HEK293 (cell line): ENCODE measurements around the gene LRRC2.

Experiments
- CTCF ChIA-PET: fragments of 350-600 bp; formaldehyde crosslinking; extraction: SDS; loops from one replicate; lab custom pipeline; 2021; ENCODE audit warnings: antibody characterized with exemption; lab: Yijun Ruan, JAX
- POLR2A ChIA-PET: fragments of 300-600 bp; formaldehyde crosslinking; extraction: SDS; loops from one replicate; lab custom pipeline; 2020; ENCODE audit warnings: antibody characterized with exemption, inconsistent platforms; lab: Yijun Ruan, JAX
- H3K27ac ChIP-seq: fragments of 200-500 bp; sonication (Bioruptor generic); 2 replicates; pipeline ENCODE4 v1.5.1; 2014; ENCODE audit warnings: low read depth, low read length, control low read depth, inconsistent platforms; ENCODE audit errors: extremely low read depth
- H3K36me3 ChIP-seq, 2 experiments: fragments of 200-500 bp in 1 of 2; sonication (Bioruptor generic) in 1 of 2; 1 replicate in 1 of 2; 2 replicates in 1 of 2; pipeline ENCODE4 v1.5.1; 2014 to 2017; ENCODE audit warnings: inconsistent platforms in 2 of 2, low read length in 2 of 2; ENCODE audit not compliant: control insufficient read depth in 2 of 2, insufficient read depth in 1 of 2
- H3K4me1 ChIP-seq: fragments of 200-500 bp; sonication (Bioruptor generic); 2 replicates; pipeline ENCODE4 v1.5.1; 2014; ENCODE audit warnings: mild to moderate bottlenecking, low read length, inconsistent platforms; ENCODE audit not compliant: control insufficient read depth, insufficient read depth
- H3K4me3 ChIP-seq: 2 replicates; pipeline ENCODE4 v1.5.1; 2011; ENCODE audit warnings: low read depth, mild to moderate bottlenecking, control low read depth, low read length, moderate library complexity
- H3K9me3 ChIP-seq: fragments of 200-500 bp; sonication (Bioruptor generic); 2 replicates; pipeline ENCODE4 v1.5.1; 2014; ENCODE audit warnings: low read depth, low read length, inconsistent platforms; ENCODE audit not compliant: control insufficient read depth, insufficient read depth
- FEZF1 ChIP-seq: fragments of 450-650 bp; formaldehyde crosslinking; IDR thresholded peaks from 2 replicates; pipeline ENCODE4 v1.5.1; 2016; ENCODE audit warnings: missing biosample characterization, missing genetic modification characterization
- IKZF3 ChIP-seq: fragments of 450-650 bp; IDR thresholded peaks from 2 replicates; pipeline ENCODE4 v1.5.0; 2018; ENCODE audit warnings: missing biosample characterization, mild to moderate bottlenecking, missing genetic modification characterization, moderate library complexity
- RBAK ChIP-seq: fragments of 450-650 bp; formaldehyde crosslinking; IDR thresholded peaks from 2 replicates; pipeline ENCODE4 v1.5.1; 2016; ENCODE audit warnings: missing biosample characterization, missing genetic modification characterization
- ZBTB20 ChIP-seq: fragments of 450-650 bp; formaldehyde crosslinking; IDR thresholded peaks from 2 replicates; pipeline ENCODE4 v1.5.1; 2016; ENCODE audit warnings: missing biosample characterization, missing genetic modification characterization
- ZFP3 ChIP-seq: fragments of 450-650 bp; formaldehyde crosslinking; IDR thresholded peaks from 2 replicates; pipeline ENCODE4 v1.5.1; 2016; ENCODE audit warnings: low read depth, missing biosample characterization, missing genetic modification characterization
- ZFP37 ChIP-seq: fragments of 450-650 bp; formaldehyde crosslinking; IDR thresholded peaks from 2 replicates; pipeline ENCODE4 v1.5.1; 2016; ENCODE audit warnings: missing biosample characterization, missing genetic modification characterization
- ZNF174 ChIP-seq: fragments of 450-650 bp; formaldehyde crosslinking; IDR thresholded peaks from 2 replicates; pipeline ENCODE4 v1.5.0; 2017; ENCODE audit warnings: missing biosample characterization, mild to moderate bottlenecking, missing genetic modification characterization
- ZNF202 ChIP-seq: fragments of 450-650 bp; formaldehyde crosslinking; IDR thresholded peaks from 2 replicates; pipeline ENCODE4 v1.5.1; 2016; ENCODE audit warnings: missing biosample characterization, missing genetic modification characterization, borderline replicate concordance
- ZNF23 ChIP-seq: fragments of 450-650 bp; formaldehyde crosslinking; IDR thresholded peaks from 2 replicates; pipeline ENCODE4 v1.5.1; 2016; ENCODE audit warnings: missing biosample characterization, missing genetic modification characterization, borderline replicate concordance
- ZNF274 ChIP-seq, 2 experiments: fragments of 200-500 bp in 1 of 2; fragments of 450-650 bp in 1 of 2; sonication (Bioruptor generic) in 1 of 2; formaldehyde crosslinking in 1 of 2; IDR thresholded peaks; 2 replicates each; pipeline versions ENCODE4 v1.5.1 to v1.6.1; 2014 to 2016; ENCODE audit warnings: borderline replicate concordance in 1 of 2, inconsistent platforms in 1 of 2, low read length in 1 of 2, missing biosample characterization in 1 of 2, missing genetic modification characterization in 1 of 2
- ZNF394 ChIP-seq: fragments of 450-650 bp; formaldehyde crosslinking; IDR thresholded peaks from 2 replicates; pipeline ENCODE4 v1.5.1; 2016; ENCODE audit warnings: missing biosample characterization, missing genetic modification characterization, mild to moderate bottlenecking, moderate library complexity, borderline replicate concordance
- ZNF571 ChIP-seq: fragments of 450-650 bp; formaldehyde crosslinking; IDR thresholded peaks from 2 replicates; pipeline ENCODE4 v1.5.0; 2017; ENCODE audit warnings: missing biosample characterization, missing genetic modification characterization
- ZNF610 ChIP-seq: fragments of 450-650 bp; formaldehyde crosslinking; IDR thresholded peaks from 2 replicates; pipeline ENCODE4 v1.5.1; 2016; ENCODE audit warnings: missing biosample characterization, missing genetic modification characterization, borderline replicate concordance
- ZNF677 ChIP-seq: fragments of 450-650 bp; IDR thresholded peaks from 2 replicates; pipeline ENCODE4 v1.5.0; 2018; ENCODE audit warnings: missing biosample characterization, mild to moderate bottlenecking, missing genetic modification characterization, moderate library complexity
- ZNF830 ChIP-seq: fragments of 450-650 bp; IDR thresholded peaks from 2 replicates; pipeline ENCODE4 v1.5.0; 2018; ENCODE audit warnings: missing biosample characterization, missing genetic modification characterization, low read depth, mild to moderate bottlenecking, moderate library complexity
- TF ChIP-seq, protein P1 (sequence below): fragments of 450-650 bp; formaldehyde crosslinking; IDR thresholded peaks from 2 replicates; pipeline ENCODE4 v1.5.1; 2016; ENCODE audit warnings: missing biosample characterization, missing genetic modification characterization, borderline replicate concordance
- TF ChIP-seq, protein P2 (sequence below): fragments of 450-650 bp; formaldehyde crosslinking; IDR thresholded peaks from 2 replicates; pipeline ENCODE4 v1.5.1; 2016; ENCODE audit warnings: missing biosample characterization, missing genetic modification characterization
- TF ChIP-seq, protein P3 (sequence below): fragments of 450-650 bp; formaldehyde crosslinking; IDR thresholded peaks from 2 replicates; pipeline ENCODE4 v1.5.1; 2016; ENCODE audit warnings: missing biosample characterization, missing genetic modification characterization, borderline replicate concordance
- TF ChIP-seq, protein P4 (sequence below): fragments of 450-650 bp; formaldehyde crosslinking; IDR thresholded peaks from 2 replicates; pipeline ENCODE4 v1.5.1; 2016; ENCODE audit warnings: missing biosample characterization, missing genetic modification characterization
- TF ChIP-seq, protein P5 (sequence below): fragments of 450-650 bp; IDR thresholded peaks from 2 replicates; pipeline ENCODE4 v1.5.1; 2018; ENCODE audit warnings: missing biosample characterization, mild to moderate bottlenecking, missing genetic modification characterization
- TF ChIP-seq, protein P6 (sequence below): fragments of 450-650 bp; formaldehyde crosslinking; IDR thresholded peaks from 2 replicates; pipeline ENCODE4; 2016; ENCODE audit warnings: missing biosample characterization, missing genetic modification characterization

LRRC2 gene

DNA sequence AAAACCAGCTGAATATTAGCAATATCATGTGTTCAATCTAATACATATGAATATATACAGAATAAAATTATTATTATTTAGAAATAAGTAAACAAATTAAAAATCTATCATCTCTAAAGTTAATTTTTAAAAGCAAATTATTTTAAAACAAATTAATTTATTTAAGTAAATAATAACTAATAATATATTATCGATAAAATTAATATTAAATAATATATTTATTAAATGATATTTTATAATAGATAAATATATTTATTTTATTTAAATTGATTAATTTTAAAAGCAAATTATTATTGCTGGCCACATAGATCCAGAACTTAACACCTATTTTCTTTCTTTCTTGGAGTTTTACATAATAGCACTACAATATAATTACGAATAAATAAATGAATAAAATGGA is 46.1 kb downstream of the LRRC2 start (continued):
- TF ChIP-seq, protein P1, sequence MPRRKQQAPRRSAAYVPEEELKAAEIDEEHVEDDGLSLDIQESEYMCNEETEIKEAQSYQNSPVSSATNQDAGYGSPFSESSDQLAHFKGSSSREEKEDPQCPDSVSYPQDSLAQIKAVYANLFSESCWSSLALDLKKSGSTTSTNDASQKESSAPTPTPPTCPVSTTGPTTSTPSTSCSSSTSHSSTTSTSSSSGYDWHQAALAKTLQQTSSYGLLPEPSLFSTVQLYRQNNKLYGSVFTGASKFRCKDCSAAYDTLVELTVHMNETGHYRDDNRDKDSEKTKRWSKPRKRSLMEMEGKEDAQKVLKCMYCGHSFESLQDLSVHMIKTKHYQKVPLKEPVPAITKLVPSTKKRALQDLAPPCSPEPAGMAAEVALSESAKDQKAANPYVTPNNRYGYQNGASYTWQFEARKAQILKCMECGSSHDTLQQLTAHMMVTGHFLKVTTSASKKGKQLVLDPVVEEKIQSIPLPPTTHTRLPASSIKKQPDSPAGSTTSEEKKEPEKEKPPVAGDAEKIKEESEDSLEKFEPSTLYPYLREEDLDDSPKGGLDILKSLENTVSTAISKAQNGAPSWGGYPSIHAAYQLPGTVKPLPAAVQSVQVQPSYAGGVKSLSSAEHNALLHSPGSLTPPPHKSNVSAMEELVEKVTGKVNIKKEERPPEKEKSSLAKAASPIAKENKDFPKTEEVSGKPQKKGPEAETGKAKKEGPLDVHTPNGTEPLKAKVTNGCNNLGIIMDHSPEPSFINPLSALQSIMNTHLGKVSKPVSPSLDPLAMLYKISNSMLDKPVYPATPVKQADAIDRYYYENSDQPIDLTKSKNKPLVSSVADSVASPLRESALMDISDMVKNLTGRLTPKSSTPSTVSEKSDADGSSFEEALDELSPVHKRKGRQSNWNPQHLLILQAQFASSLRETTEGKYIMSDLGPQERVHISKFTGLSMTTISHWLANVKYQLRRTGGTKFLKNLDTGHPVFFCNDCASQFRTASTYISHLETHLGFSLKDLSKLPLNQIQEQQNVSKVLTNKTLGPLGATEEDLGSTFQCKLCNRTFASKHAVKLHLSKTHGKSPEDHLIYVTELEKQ, result no peak
- TF ChIP-seq, protein P2, sequence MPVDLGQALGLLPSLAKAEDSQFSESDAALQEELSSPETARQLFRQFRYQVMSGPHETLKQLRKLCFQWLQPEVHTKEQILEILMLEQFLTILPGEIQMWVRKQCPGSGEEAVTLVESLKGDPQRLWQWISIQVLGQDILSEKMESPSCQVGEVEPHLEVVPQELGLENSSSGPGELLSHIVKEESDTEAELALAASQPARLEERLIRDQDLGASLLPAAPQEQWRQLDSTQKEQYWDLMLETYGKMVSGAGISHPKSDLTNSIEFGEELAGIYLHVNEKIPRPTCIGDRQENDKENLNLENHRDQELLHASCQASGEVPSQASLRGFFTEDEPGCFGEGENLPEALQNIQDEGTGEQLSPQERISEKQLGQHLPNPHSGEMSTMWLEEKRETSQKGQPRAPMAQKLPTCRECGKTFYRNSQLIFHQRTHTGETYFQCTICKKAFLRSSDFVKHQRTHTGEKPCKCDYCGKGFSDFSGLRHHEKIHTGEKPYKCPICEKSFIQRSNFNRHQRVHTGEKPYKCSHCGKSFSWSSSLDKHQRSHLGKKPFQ, result no peak
- no peak for TF ChIP-seq ZNF571
- no peak for TF ChIP-seq ZNF23 (tag by site-specific recombination)
- TF ChIP-seq ZNF394, result no peak
- no peak for TF ChIP-seq ZNF202
- no peak for TF ChIP-seq ZNF174 (tag by site-specific recombination)
- no peak for TF ChIP-seq ZBTB20 (tag by site-specific recombination)
- TF ChIP-seq ZFP37 (tag by site-specific recombination), result no peak
- TF ChIP-seq ZFP3, result no peak
- TF ChIP-seq ZNF610 (tag by site-specific recombination), result no peak

DNA sequence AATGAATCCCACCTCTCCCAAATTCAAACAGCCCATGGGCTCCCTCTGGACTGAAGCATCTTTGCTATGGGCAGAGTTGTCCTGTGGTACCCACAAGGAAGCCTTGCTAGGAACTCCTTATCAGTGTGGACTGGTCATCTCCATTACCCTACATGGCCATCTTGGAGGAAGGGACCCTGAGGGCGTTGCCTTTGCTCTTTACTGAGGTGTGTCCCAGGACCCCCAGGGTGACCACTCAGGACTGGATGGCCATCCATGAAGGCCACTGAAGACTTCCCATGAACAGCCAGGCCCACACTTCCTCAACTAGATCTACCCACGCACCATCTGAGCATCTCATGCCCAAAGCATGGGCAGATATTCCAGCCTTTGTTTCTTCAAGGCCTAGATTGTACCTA is 48.3 kb downstream of the LRRC2 start:
- no peak for TF ChIP-seq ZNF677 (tag by site-specific recombination)
- TF ChIP-seq, protein P3, sequence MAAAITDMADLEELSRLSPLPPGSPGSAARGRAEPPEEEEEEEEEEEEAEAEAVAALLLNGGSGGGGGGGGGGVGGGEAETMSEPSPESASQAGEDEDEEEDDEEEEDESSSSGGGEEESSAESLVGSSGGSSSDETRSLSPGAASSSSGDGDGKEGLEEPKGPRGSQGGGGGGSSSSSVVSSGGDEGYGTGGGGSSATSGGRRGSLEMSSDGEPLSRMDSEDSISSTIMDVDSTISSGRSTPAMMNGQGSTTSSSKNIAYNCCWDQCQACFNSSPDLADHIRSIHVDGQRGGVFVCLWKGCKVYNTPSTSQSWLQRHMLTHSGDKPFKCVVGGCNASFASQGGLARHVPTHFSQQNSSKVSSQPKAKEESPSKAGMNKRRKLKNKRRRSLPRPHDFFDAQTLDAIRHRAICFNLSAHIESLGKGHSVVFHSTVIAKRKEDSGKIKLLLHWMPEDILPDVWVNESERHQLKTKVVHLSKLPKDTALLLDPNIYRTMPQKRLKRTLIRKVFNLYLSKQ (tag by site-specific recombination), result no peak
- Histone ChIP-seq H3K27ac (no peak overlapping the region), H3K9me3 (no peaks in the 10 kb centered on the region), H3K36me3 (no peaks in the 10 kb centered on the region), H3K4me1 (no peaks in the 10 kb centered on the region), H3K4me3 (no peak overlapping the region)
- ChIA-PET POLR2A (no interaction called here), CTCF (no interaction called here)

DNA sequence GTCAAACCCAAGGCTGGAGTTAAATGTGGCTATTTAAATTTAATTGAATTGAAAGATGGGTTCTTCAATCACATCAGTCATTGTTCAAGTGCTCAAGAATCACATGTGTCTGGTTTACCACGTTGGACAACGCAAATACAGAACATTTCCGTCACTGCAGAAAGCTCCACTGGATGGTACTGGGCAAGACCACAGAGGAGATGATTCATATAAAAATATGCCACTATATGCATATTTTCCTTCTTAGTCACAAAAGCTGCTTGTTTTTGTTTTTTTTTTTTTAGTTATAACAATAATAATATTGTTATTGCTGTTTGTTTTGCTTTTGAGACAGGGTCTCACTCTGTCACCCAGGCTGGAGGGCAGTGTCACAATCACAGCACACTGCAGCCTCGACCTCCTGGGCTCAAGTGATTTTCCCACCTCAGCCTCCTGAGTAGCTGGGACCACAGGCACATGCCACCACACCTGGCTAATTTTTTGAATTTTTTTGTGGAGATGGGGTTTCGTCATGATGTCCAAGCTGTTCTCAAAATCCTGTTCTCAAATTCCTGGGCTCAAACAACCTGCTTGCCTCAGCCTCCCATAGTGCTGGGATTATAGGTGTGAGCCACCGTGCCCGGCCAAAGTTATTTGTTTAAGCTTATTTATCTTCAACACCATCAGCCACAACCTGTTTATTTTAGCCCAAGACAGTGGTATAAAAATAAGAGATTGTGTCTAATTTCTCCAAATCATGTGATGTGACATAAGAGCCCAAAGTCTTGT is 48.9 kb downstream of the LRRC2 start:
- H3K4me3 ChIP-seq, result no peak overlapping the region
- TF ChIP-seq ZNF830 (no peak), IKZF3 (tag by site-specific recombination) (no peak), FEZF1 (tag by site-specific recombination) (no peak), RBAK (tag by site-specific recombination) (no peak), ZNF274 (IDR thresholded peaks at IDR 0.05; ENCODE audit: low read length) (no peak), ZNF274 (tag by site-specific recombination; IDR thresholded peaks at IDR 0.05; ENCODE audit: borderline replicate concordance) (no peak)
- TF ChIP-seq, protein P4, sequence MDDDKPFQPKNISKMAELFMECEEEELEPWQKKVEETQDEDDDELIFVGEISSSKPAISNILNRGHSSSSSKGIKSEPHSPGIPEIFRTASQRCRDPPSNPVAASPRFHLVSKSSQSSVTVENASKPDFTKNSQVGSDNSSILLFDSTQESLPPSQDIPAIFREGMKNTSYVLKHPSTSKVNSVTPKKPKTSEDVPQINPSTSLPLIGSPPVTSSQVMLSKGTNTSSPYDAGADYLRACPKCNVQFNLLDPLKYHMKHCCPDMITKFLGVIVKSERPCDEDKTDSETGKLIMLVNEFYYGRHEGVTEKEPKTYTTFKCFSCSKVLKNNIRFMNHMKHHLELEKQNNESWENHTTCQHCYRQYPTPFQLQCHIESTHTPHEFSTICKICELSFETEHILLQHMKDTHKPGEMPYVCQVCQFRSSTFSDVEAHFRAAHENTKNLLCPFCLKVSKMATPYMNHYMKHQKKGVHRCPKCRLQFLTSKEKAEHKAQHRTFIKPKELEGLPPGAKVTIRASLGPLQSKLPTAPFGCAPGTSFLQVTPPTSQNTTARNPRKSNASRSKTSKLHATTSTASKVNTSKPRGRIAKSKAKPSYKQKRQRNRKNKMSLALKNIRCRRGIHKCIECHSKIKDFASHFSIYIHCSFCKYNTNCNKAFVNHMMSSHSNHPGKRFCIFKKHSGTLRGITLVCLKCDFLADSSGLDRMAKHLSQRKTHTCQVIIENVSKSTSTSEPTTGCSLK (tag by site-specific recombination), result no peak
- TF ChIP-seq, protein P5, sequence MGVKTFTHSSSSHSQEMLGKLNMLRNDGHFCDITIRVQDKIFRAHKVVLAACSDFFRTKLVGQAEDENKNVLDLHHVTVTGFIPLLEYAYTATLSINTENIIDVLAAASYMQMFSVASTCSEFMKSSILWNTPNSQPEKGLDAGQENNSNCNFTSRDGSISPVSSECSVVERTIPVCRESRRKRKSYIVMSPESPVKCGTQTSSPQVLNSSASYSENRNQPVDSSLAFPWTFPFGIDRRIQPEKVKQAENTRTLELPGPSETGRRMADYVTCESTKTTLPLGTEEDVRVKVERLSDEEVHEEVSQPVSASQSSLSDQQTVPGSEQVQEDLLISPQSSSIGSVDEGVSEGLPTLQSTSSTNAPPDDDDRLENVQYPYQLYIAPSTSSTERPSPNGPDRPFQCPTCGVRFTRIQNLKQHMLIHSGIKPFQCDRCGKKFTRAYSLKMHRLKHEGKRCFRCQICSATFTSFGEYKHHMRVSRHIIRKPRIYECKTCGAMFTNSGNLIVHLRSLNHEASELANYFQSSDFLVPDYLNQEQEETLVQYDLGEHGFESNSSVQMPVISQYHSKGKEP (tag by site-specific recombination), result no peak
- TF ChIP-seq, protein P6, sequence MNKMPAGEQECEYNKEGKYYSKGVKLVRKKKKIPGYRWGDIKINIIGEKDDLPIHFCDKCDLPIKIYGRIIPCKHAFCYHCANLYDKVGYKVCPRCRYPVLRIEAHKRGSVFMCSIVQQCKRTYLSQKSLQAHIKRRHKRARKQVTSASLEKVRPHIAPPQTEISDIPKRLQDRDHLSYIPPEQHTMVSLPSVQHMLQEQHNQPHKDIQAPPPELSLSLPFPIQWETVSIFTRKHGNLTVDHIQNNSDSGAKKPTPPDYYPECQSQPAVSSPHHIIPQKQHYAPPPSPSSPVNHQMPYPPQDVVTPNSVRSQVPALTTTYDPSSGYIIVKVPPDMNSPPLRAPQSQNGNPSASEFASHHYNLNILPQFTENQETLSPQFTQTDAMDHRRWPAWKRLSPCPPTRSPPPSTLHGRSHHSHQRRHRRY (tag by site-specific recombination), result no peak

More for the DNA sequence above, 48.9 kb downstream of the LRRC2 start:
- no peak overlapping the region for H3K27ac ChIP-seq
- H3K4me1 ChIP-seq, result no peaks in the 10 kb centered on the region
- no peaks in the 10 kb centered on the region for H3K9me3 ChIP-seq
- no peaks in the 10 kb centered on the region for H3K36me3 ChIP-seq
- ChIA-PET CTCF (interaction anchor here (1.3 kb wide), 1 partner anchor 21 kb away, joined by 3 read pairs; no protein-coding TSS in a partner anchor), POLR2A (no interaction called here)
